GM21423 (cell line): ENCODE data around the gene UCN.

Experiments
- ATAC-seq: cut with Tn5 transposase; IDR thresholded peaks from one replicate; pipeline ENCODE4 v1.9.1; 2021; ENCODE audit warnings: mild to moderate bottlenecking, moderate library complexity; ENCODE audit not compliant: unreplicated experiment

The UCN gene

GRCh38 chr2:27262379-27263286, 45.6 kb downstream of the UCN start, which contains the start of gene SLC30A3:
Gene SLC30A3, minus strand, starts transcription at chr2:27263047. Its CDS starts 141 bp downstream, at chr2:27262906.
- ATAC-seq: no peak

- no peak for ATAC-seq
These were observed 46.3 kb downstream of the UCN start for GRCh38 chr2:27261926-27262298.

GRCh38 chr2:27261241-27261925, 46.9 kb downstream of the UCN start:
- no peak for ATAC-seq

GRCh38 chr2:27258051-27258450, 50.2 kb downstream of the UCN start:
- no peak for ATAC-seq
